BJ (cell line): Measurements from ENCODE around the gene NMT1. TPM values are rescaled to one million over a fixed set of nuclear protein-coding genes. Genes with fewer than 3 reads are reported as not detected.
A peak's percentile ranks its signal among the peaks of the same experiment; 100 is the strongest.

Experiments
- CTCF ChIA-PET: fragments of 350-600 bp; formaldehyde crosslinking; extraction: SDS; loops from one replicate; lab custom pipeline; 2021; ENCODE audit warnings: antibody characterized with exemption, inconsistent platforms; lab: Yijun Ruan, JAX
- POLR2A ChIA-PET: fragments of 300-600 bp; sonication (Branson Sonifier 250); formaldehyde crosslinking; extraction: SDS; loops from one replicate; lab custom pipeline; 2021; ENCODE audit warnings: antibody characterized with exemption; lab: Charles Lee
- DNase-seq: peaks from one replicate; pipeline ENCODE4 v3.0.0-alpha.2; 2011; ENCODE audit warnings: low read depth
- H3K27me3 ChIP-seq: 2 replicates; pipeline ENCODE4 v1.6.0; 2011; ENCODE audit warnings: low read length; ENCODE audit not compliant: control insufficient read depth, insufficient read depth
- H3K36me3 ChIP-seq: 2 replicates; pipeline ENCODE4 v1.5.1; 2011; ENCODE audit warnings: low read length; ENCODE audit not compliant: control insufficient read depth, insufficient read depth
- H3K4me3 ChIP-seq: 2 replicates; pipeline ENCODE4 v1.5.1; 2011; ENCODE audit warnings: low read depth, mild to moderate bottlenecking, control low read depth, low read length
- polyA plus RNA-seq: library from polyadenylated mRNA; depleted of rRNA; stranded (reverse); fragments of >200 nt; gene quantifications from 2 replicates; pipeline ENCODE4 v1.2.3, GENCODE V29; 2011
- TF ChIP-seq, protein P1 (sequence below): IDR thresholded peaks from 2 replicates; pipeline ENCODE4 v1.5.1; 2011; ENCODE audit warnings: low read depth, mild to moderate bottlenecking, control low read depth, inconsistent platforms, low read length, moderate library complexity; ENCODE audit not compliant: insufficient read depth

Gene NMT1
- polyA plus RNA-seq, 1 experiment: 62.5 TPM

- POLR2A ChIA-PET: interaction anchor here (0.5 to 5.2 kb wide), 2 partner anchors 14 to 51 kb away, joined by 3 to 66 read pairs; partner anchors contain the start of gene HEXIM2
- Histone ChIP-seq H3K4me3 (peak overlapping the region; percentile 58), H3K36me3 (no peaks in the 10 kb centered on the region; the same call in 1 of the 2 replicates), H3K27me3 (no peaks in the 10 kb centered on the region)
- DNase-seq: peak; percentile 82
- TF ChIP-seq, protein P1, sequence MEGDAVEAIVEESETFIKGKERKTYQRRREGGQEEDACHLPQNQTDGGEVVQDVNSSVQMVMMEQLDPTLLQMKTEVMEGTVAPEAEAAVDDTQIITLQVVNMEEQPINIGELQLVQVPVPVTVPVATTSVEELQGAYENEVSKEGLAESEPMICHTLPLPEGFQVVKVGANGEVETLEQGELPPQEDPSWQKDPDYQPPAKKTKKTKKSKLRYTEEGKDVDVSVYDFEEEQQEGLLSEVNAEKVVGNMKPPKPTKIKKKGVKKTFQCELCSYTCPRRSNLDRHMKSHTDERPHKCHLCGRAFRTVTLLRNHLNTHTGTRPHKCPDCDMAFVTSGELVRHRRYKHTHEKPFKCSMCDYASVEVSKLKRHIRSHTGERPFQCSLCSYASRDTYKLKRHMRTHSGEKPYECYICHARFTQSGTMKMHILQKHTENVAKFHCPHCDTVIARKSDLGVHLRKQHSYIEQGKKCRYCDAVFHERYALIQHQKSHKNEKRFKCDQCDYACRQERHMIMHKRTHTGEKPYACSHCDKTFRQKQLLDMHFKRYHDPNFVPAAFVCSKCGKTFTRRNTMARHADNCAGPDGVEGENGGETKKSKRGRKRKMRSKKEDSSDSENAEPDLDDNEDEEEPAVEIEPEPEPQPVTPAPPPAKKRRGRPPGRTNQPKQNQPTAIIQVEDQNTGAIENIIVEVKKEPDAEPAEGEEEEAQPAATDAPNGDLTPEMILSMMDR: no peak
- CTCF ChIA-PET: interaction anchor here (0.7 to 8.4 kb wide), 5 partner anchors 12 to 54 kb away, joined by 3 to 210 read pairs (median 62); partner anchors contain the start of genes ACBD4 and PLCD3
Measured at GRCh38 chr17:45146890-45147580, 85.9 kb downstream of the NMT1 start.

DNA sequence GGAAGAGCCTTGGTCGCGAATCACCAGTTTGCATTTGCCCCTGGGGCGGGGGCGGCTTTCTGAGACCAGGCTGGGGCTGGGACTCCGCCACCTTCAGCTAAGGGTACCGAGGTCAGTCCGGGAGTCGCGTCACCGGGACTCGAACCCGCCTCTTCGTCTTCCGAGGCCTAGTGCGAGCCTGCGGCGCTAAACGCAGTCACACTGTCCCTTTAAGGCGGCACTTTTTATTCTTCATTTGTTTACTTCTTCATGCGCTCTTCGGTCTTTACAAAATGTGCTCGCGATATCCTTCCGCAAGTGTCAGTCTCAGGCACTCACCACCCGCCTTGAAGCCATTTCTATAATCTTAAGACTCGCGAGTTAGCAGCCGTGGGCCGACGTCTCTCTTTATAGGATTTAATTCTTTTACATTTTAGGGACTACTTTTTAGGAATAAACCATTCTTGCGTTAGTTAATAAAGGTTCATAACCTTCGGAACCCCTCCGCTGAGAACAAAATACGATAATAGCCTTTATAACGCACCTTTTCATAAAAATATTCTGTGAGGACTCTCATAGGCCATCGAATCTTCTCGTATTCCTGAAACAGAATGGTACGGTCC, 86.6 kb downstream of the NMT1 start:
- peak overlapping the region; percentile 58 for H3K4me3 ChIP-seq
- H3K27me3 ChIP-seq: no peaks in the 10 kb centered on the region
- no peaks in the 10 kb centered on the region; the same call in 1 of the 2 replicates for H3K36me3 ChIP-seq
- peak; percentile 73 for DNase-seq
- TF ChIP-seq, protein P1: no peak
- CTCF ChIA-PET: interaction anchor here (1.3 to 8.4 kb wide), 7 partner anchors 14 to 83 kb away, joined by 5 to 210 read pairs (median 62); partner anchors contain the start of genes ACBD4, HEXIM2 and PLCD3
- POLR2A ChIA-PET: interaction anchor here (0.5 to 5.2 kb wide), 6 partner anchors 11 to 839 kb away, joined by 3 to 66 read pairs (median 9); partner anchors contain the start of genes HEXIM2 and RUNDC3A

DNA sequence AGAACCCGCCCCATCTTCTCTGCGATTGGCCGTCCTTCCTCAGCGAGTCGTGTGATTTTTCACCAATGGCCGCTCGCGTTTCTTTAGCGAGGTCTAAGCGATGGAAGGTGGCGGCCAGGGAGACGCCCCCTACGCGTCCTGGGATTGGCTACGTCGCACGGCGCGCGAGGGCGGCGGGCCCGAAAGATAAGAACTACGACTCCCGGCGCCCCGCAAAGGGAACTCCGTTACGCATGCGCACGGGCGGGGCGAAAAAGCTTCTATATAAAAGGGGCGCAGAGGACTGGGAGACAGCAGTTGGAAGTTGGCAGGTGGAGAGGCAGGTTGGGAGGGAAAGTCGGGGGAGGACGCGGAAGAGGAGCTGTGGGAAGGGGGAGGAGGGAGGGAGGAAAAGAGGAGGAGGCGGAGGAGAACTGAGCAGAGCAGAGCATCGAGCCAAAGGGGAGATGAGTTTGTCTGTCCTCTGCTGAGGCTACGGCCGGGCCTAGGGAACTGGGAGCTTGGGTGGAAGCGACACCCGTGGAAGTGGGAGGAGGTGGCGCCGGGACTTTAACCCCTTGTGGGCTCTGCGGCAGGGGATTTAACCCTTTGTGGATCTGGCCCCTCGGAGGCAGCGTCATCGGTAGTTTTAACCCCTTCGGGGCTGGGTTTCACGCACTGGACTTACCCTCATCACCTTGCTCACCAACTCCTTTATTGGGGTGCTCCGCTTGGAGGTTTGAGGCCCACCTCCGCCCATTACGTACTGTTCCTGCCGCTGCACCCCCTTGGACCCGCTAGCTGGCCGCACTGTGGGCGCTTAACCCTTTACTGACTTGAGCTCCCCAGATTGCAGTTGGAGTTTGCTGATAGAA, 87.3 kb downstream of the NMT1 start, which contains the start of gene HEXIM1:
Gene HEXIM1 (plus strand): TSS at position 293 of the 854 bp plus-strand sequence. CDS start 716 bp downstream, outside the sequence.
- CTCF ChIA-PET: interaction anchor here (0.6 to 8.4 kb wide), 19 partner anchors 13 to 1036 kb away, joined by 3 to 210 read pairs (median 6); partner anchors contain the start of genes ACBD4, HEXIM2 and PLCD3
- H3K4me3 ChIP-seq: peak within 1 kb of the TSS; percentile 91
- no peaks in the 10 kb centered on the region; the same call in 1 of the 2 replicates for H3K36me3 ChIP-seq

GRCh38 chr17:45149037-45149668, 88.0 kb downstream of the NMT1 start:
- ChIA-PET CTCF (interaction anchor here (0.6 to 8.4 kb wide), 29 partner anchors 8 to 1037 kb away, joined by 3 to 210 read pairs (median 4); partner anchors contain the start of genes ACBD4, HEXIM2, MAP3K14 and PLCD3), POLR2A (interaction anchor here (0.5 to 5.2 kb wide), 14 partner anchors 9 to 1731 kb away, joined by 3 to 66 read pairs (median 5); partner anchors contain the start of genes ACBD4, C1QL1, FMNL1 and HEXIM2)
- H3K36me3 ChIP-seq: no peaks in the 10 kb centered on the region; the same call in 1 of the 2 replicates
- no peaks in the 10 kb centered on the region for H3K27me3 ChIP-seq
- peak overlapping the region; percentile 91 for H3K4me3 ChIP-seq
- DNase-seq: peak; percentile 30
- TF ChIP-seq, protein P1: peak; percentile 93

More for the DNA sequence above, 87.3 kb downstream of the NMT1 start, which contains the start of gene HEXIM1:
- POLR2A ChIA-PET: interaction anchor here (0.5 to 5.2 kb wide), 15 partner anchors 10 to 1730 kb away, joined by 3 to 66 read pairs (median 5); partner anchors contain the start of genes ACBD4, C1QL1, FMNL1 and HEXIM2
- DNase-seq: peak; percentile 96
- H3K27me3 ChIP-seq: no peaks in the 10 kb centered on the region
- TF ChIP-seq, protein P1: no peak
